ENCODE data around the gene ADGRG1.

Gene ADGRG1

GRCh38 chr16:57683636-57684545 lies 55.5 kb downstream of the ADGRG1 start:
- DNase-seq (ENCODE audit: low read depth): no peak

GRCh38 chr16:57684626-57685358 lies 56.4 kb downstream of the ADGRG1 start:
- no peak for DNase-seq (ENCODE audit: low read depth)

GRCh38 chr16:57685633-57686032 lies 57.2 kb downstream of the ADGRG1 start:
- no peak for DNase-seq (ENCODE audit: low read depth)

DNA sequence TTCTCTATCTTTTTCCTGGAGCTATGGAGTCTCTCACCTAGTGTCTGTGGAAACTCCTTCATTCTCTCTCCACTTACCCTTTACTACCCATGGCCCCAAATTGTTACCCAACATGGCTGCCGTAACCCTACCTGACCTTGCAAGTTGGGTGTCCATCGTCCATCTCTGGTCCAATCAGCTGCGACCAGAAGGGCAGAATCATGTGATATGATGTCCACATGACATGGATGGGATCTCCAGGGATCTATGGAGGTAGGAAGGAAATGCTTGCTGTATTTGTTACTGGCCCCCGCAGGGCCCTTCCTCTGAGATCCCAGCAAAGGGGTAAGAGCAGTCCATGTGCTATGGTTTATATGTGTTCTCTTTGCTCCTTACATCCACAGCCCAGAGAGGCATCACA lies 58.1 kb downstream of the ADGRG1 start:
- DNase-seq (ENCODE audit: low read depth): no peak

DNA sequence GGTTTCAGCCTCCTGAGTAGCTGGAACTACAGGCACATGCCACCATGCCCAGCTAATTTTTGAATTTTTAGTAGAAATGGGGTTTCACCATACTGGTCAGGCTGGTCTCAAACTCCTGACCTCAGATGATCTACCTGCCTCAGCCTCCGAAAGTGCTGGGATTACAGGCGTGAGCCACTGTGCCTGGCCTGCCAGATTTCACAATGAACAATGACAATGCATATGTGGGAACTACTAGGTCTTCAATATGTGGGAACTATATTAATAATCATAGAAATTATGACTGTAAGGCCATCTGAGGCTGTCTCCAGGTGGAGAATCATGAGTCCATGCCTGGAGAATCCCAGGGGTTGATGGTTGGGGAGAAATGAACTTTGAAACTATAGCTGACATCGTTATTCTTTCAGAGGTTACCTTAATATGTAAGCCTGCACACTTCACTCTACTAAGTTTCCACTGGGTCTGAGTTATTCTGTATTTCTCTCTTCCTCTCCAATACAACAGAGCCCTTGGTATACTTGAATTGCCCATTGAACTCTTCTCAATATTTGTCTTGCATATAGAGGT lies 59.0 kb downstream of the ADGRG1 start:
- no peak for DNase-seq (ENCODE audit: low read depth)

DNA sequence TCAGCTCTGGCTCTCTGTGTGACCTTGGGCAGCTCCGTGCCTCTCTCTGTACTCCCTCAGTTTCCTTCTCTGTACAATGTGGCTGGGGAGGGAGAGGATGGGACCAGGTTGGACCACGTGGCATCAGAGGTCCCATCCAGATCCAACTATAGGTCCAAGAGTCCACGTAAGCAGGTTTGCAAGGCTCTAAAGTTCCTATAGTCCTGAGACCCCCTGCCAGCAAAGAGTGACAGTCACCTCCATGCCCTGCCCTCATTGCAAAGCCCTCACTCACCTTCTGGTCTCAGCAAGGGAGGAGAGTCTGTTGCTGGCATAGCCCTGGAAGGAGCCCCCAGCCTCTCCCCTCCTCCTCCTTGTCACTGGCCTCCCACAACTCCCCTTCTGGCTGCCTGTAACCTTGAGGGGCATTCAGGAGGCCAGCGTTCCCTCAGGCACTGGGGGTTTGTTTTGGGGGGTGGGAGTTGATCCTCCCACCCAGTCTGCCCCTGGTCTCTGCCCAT lies 60.1 kb downstream of the ADGRG1 start:
- no peak for DNase-seq (ENCODE audit: low read depth)

DNA sequence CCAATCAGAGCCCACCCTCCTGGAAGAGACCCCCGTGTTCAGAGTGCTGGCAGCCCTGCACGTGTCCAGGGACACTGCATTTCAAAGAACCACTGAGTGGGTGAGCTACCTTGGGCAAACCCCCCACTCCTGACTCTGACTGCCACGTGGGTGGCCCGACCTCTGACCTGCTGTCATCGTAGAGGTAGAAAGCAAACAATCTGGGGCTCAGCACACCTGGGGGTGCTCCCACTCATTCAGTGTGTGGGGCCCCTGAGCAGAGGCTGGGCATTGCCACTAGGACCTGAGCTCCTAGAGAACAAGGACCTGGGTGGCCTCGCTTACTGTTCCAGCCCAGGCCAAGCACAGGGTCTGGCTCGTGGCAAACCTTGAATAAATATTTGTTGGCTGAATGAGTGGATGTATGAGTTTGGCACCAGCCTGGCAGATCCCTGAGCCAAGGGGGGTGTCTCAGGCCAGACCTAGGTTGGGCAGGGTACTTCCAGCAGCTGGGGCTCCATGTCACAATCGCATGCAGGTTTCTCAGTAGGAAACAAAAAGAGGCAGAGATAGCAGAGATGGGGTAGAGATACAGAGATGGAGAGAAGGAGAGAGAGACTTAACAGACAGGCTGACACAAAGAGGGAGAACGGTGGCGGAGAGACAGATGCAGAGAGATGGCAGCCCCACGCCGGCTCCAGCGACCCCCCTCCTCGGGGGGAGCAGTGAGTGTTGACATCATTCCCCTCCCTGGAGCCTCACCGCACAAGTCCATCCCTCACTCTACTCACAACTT lies 60.7 kb downstream of the ADGRG1 start:
- DNase-seq (ENCODE audit: low read depth): no peak

- no peak for DNase-seq (ENCODE audit: low read depth)
Measured at GRCh38 chr16:57689762-57690558, 61.5 kb downstream of the ADGRG1 start.

GRCh38 chr16:57690782-57691471 lies 62.5 kb downstream of the ADGRG1 start:
- no peak for DNase-seq (ENCODE audit: low read depth)

GRCh38 chr16:57692636-57693035 lies 64.2 kb downstream of the ADGRG1 start:
- no peak for DNase-seq (ENCODE audit: low read depth)

DNA sequence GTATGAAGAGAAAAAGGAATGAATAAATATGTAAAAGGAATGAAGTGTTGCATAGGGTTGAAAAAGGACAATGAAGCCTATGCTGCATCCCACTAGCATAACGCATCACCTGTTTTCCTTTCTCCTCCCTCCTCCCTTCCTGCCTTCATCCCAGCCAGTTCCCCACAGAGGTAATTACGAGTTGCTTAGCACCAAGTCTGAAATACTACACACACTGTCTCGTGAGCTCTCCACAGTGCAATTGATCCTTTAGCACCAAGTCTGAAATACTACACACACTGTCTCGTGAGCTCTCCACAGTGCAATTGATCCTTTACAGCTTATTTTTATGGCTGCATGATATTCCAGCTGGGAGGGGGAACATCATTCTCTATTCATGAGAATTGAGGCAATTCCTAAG lies 65.1 kb downstream of the ADGRG1 start:
- no peak for DNase-seq (ENCODE audit: low read depth)

DNA sequence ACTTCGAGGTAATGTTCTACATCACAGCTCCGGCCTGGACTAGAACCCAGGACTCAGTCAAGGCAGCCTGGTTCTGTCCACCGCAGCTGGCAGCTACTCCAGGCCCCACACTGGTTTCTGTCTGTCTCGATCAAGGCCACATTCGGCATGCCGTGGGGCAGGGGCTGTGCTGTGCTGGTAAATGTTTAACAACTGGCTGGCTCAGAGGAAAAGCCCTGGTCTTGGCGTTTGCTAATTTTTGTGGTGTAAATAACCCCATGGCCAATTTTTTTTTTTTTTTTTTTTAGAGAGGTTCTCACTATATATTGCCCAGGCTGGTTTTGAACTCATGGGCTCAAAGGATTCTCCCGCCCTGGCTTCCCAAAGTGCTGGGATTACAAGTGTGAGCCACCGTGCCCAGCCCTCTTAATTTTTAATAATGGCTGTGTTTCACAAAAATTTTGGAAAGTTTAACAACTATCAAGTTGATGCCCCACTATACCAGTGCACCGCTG lies 65.8 kb downstream of the ADGRG1 start:
- DNase-seq (ENCODE audit: low read depth): no peak

DNA sequence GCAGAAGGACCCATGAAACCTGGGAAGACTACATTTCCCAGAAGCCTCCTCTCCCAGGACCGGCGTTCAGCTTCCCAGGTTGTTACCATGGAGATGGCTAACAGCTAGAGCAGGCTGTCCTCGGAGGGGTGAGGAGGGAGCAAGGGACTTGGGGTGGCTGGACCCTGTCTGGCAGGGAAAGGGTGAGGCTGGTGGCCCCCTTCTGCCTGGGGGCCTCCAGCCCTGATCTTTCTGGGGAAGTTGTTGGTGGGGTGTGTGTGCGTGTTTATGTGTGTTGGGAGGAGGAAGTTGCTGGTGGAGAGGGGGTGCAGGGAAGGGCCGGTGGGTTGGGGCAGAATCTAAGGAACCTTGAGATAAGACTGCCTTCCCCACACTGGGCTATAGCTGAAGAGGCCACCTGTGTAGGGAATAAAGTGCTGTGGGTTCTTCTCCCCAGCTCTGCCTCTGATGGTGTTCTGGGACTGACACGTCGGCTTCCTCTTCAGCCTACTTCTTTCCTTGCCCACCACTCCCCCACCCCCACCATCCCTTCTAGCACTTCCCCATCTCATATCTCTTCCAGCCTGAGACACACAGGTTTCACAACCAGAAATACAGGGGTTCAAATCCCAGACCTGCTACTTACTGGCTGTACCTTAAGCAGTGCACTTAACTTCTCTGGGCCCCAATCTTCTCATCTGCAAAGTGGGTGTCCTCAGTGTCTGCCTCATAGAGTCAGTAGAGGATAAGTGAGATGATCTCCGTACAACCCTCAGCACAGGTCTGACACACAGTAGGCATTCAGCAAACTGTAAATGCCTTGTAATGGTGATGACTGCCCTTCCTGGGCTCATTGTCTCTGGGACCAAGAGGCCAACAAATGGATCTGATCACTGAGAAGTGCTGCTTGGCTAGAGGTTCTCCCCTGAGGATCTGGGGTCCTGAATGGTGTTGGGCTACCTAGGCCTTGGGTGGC lies 66.6 kb downstream of the ADGRG1 start, which contains the start of gene DRC7:
Gene DRC7 (plus strand): TSS at position 82 of the 955 bp plus-strand sequence. CDS start 3,144 bp downstream, outside the sequence.
- no peak for DNase-seq (ENCODE audit: low read depth)

GRCh38 chr16:57695680-57696069 lies 67.2 kb downstream of the ADGRG1 start:
- no peak for DNase-seq (ENCODE audit: low read depth)

GRCh38 chr16:57696240-57696639 lies 67.8 kb downstream of the ADGRG1 start:
- DNase-seq (ENCODE audit: low read depth): no peak

GRCh38 chr16:57697896-57698537 lies 69.6 kb downstream of the ADGRG1 start:
- no peak for DNase-seq (ENCODE audit: low read depth)

- no peak for DNase-seq (ENCODE audit: low read depth)
Measured at GRCh38 chr16:57698812-57699405, 70.5 kb downstream of the ADGRG1 start.

DNA sequence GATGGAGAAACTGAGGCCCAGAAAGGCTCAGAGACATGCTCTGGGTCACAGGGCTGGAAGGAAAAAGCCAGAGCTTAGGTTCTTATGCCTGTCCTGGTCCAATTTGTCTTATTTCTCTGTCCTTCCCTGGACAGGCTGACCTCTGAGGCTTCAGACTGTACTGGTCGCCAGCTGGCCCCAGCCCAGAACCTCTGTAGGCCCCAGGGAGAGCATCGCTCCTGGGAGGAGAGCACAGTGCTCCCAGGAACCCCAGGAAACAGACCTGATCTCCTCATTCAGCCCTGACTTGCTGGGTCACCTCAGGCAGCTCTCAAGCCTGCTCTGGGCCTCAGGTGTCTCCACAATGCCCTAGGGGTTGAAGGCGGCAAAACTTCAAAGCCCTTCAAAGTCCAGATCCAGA lies 71.1 kb downstream of the ADGRG1 start:
- no peak for DNase-seq (ENCODE audit: low read depth)
